K562 (cell line): ENCODE data around the gene PAF1. TPM values are rescaled to one million over a fixed set of nuclear protein-coding genes. Genes with fewer than 3 reads are reported as not detected.

Source experiments
- BRCA1 ChIP-seq, 2 experiments: fragments of 450-650 bp in 1 of 2; sonication (generic) in 1 of 2; formaldehyde crosslinking in 1 of 2; IDR thresholded peaks; 2 replicates each; pipeline versions ENCODE4 v1.5.0 to v1.6.1; 2017 to 2020; ENCODE audit warnings: mild to moderate bottlenecking in 1 of 2, missing genetic modification reagents in 1 of 2
- ELF1 ChIP-seq: fragments of 200-800 bp; sonication (Bioruptor generic); IDR thresholded peaks from 2 replicates; pipeline ENCODE4 v1.6.1; 2016; ENCODE audit warnings: missing genetic modification characterization, missing compliant biosample characterization
- ELK3 ChIP-seq: fragments of 450-650 bp; formaldehyde crosslinking; IDR thresholded peaks from 2 replicates; pipeline ENCODE4 v1.4.0; 2020; ENCODE audit warnings: mild to moderate bottlenecking
- ETV1 ChIP-seq: fragments of 450-650 bp; conservative IDR thresholded peaks from 2 replicates; pipeline ENCODE4 v1.6.1; 2016; ENCODE audit warnings: missing genetic modification characterization, control low read depth, low read depth, missing compliant biosample characterization
- GATA2 ChIP-seq: sonication (generic); formaldehyde crosslinking; IDR thresholded peaks from 2 replicates; pipeline ENCODE4 v1.4.0; 2020; ENCODE audit warnings: mild to moderate bottlenecking, missing genetic modification reagents
- KLF16 ChIP-seq: IDR thresholded peaks from 2 replicates; pipeline ENCODE4 v1.6.1; 2016; ENCODE audit warnings: antibody characterized with exemption
- L3MBTL2 ChIP-seq: fragments of 450-650 bp; IDR thresholded peaks from 2 replicates; pipeline ENCODE4 v1.6.1; 2016; ENCODE audit warnings: mild to moderate bottlenecking, moderate library complexity
- MAFK ChIP-seq: IDR thresholded peaks from 2 replicates; pipeline ENCODE4 v1.6.1; 2011; ENCODE audit warnings: low read length, improper control_type of control experiment
- NFIC ChIP-seq: fragments of 450-650 bp; IDR thresholded peaks from 2 replicates; pipeline ENCODE4 v1.6.1; 2017; ENCODE audit warnings: mild to moderate bottlenecking, inconsistent platforms
- NUFIP1 ChIP-seq: fragments of 450-650 bp; IDR thresholded peaks from 2 replicates; pipeline ENCODE4 v1.6.1; 2018; ENCODE audit not compliant: partially characterized antibody
- PHF21A ChIP-seq: fragments of 450-650 bp; IDR thresholded peaks from 2 replicates; pipeline ENCODE4 v1.6.1; 2017; ENCODE audit warnings: low read depth, borderline replicate concordance
- RNF2 ChIP-seq: sonication (generic); IDR thresholded peaks from 2 replicates; pipeline ENCODE4 v1.6.1; 2016
- STAT6 ChIP-seq: sonication (generic); formaldehyde crosslinking; IDR thresholded peaks from 2 replicates; pipeline ENCODE4 v1.8.1; 2023; ENCODE audit warnings: mild to moderate bottlenecking, missing genetic modification reagents
- TBP ChIP-seq: optimal IDR thresholded peaks from 2 replicates; pipeline ENCODE3; 2011; ENCODE audit warnings: low read depth, low read length, improper control_type of control experiment
- TEAD4 ChIP-seq, 2 experiments: sonication (generic) in 1 of 2; formaldehyde crosslinking in 1 of 2; IDR thresholded peaks; 2 replicates each; pipeline versions ENCODE4 v1.6.1 to v1.8.0; 2012 to 2022; ENCODE audit warnings: borderline replicate concordance in 1 of 2, inconsistent platforms in 1 of 2, low read length in 1 of 2, mild to moderate bottlenecking in 1 of 2, missing genetic modification reagents in 1 of 2
- ZBTB1 ChIP-seq: sonication (generic); formaldehyde crosslinking; IDR thresholded peaks from 2 replicates; pipeline ENCODE4 v1.8.1; 2023; ENCODE audit warnings: missing genetic modification reagents, low read depth, mild to moderate bottlenecking, borderline replicate concordance
- ZBTB43 ChIP-seq: sonication (generic); formaldehyde crosslinking; IDR thresholded peaks from 2 replicates; pipeline ENCODE4 v1.8.0; 2023; ENCODE audit warnings: mild to moderate bottlenecking, missing genetic modification reagents
- ZNF197 ChIP-seq: fragments of 200-800 bp; sonication (Bioruptor generic); IDR thresholded peaks from 2 replicates; pipeline ENCODE4 v1.6.1; 2016; ENCODE audit warnings: low read depth, missing genetic modification characterization, missing compliant biosample characterization
- ZNF79 ChIP-seq: fragments of 250-450 bp; sonication (Bioruptor Pico); IDR thresholded peaks from 2 replicates; pipeline ENCODE4 v1.4.0; 2020; ENCODE audit warnings: low read depth, mild to moderate bottlenecking, moderate library complexity
- polyA plus RNA-seq, 8 experiments: library from polyadenylated mRNA; depleted of rRNA in 4 of 8; stranded (reverse) in 5 of 8; unstranded in 3 of 8; fragments of >200 nt; fragmentation: Nextera tagmentation in 2 of 8; fragmentation: Illumina TruSeq in 1 of 8; extraction: Ambion mirVana in 2 of 8; extraction: Trizol in 1 of 8; gene quantifications; 2 replicates each; pipeline versions ENCODE4 v1.2.1 to v1.2.3, GENCODE V29; 2011 to 2014; ENCODE audit warnings: inconsistent platforms in 1 of 8, missing spikeins in 1 of 8
- total RNA-seq, 7 experiments: library from RNA; depleted of rRNA in 6 of 7; stranded (reverse); fragments of >200 nt in 6 of 7; fragmentation: Illumina TruSeq in 2 of 7; extraction: Trizol in 2 of 7; gene quantifications; 2 replicates each; pipeline versions ENCODE4 v1.2.1 to v1.2.3, GENCODE V29; 2011 to 2021; ENCODE audit warnings: low replicate concordance in 1 of 7

Gene PAF1
- total and polyA plus RNA-seq, 9 of the 15 experiments (the other 6 are each of a cell fraction or from before 2014, with no cell fraction given): 1.5 to 45.0 (median 33.8) TPM

- TF ChIP-seq STAT6 (CRISPR knock-in tag): 0 out of 2 replicates have a peak, but pooled peaks have one; percentile 41
- TF ChIP-seq BRCA1 (IDR thresholded peaks at IDR 0.05): no peak
- TF ChIP-seq BRCA1 (CRISPR knock-in tag; IDR thresholded peaks at IDR 0.05): no peak
- no peak for TF ChIP-seq PHF21A
- TF ChIP-seq ZNF197 (CRISPR knock-in tag): peak; percentile 63; the same call in 1 of the 2 replicates
- TF ChIP-seq NFIC: peak; percentile 60
- no peak for TF ChIP-seq NUFIP1
- TF ChIP-seq KLF16: 0 out of 2 replicates have a peak, but pooled peaks have one; percentile 31
- TF ChIP-seq RNF2: peak; percentile 64
- TF ChIP-seq TEAD4 (IDR thresholded peaks at IDR 0.05; ENCODE audit: low read length): peak; percentile 76
- no peak for TF ChIP-seq TEAD4 (CRISPR knock-in tag; IDR thresholded peaks at IDR 0.05; ENCODE audit: borderline replicate concordance)
- peak; percentile 100 for TF ChIP-seq TBP
- TF ChIP-seq ZBTB43: peak; percentile 70; the same call in 1 of the 2 replicates
- no peak for TF ChIP-seq ZNF79 (CRISPR knock-in tag)
- TF ChIP-seq GATA2 (CRISPR knock-in tag): no peak
- TF ChIP-seq MAFK: peak; percentile 31; the same call in 1 of the 2 replicates
- no peak for TF ChIP-seq ELK3 (CRISPR knock-in tag)
- TF ChIP-seq ETV1: peak; percentile 98
- TF ChIP-seq ELF1 (tag): peak; percentile 93
- peak; percentile 71; the same call in 1 of the 2 replicates for TF ChIP-seq L3MBTL2
- no peak for TF ChIP-seq ZBTB1
Observed at GRCh38 chr19:39412100-39412866, 21.4 kb upstream of the PAF1 start, which contains the start of gene PLEKHG2 (continued).
